HL-60/S4 (cell line): Measurements from ENCODE around the gene CDRT15.
"Not testable (repeated sequence)": the region's sequence is repeated elsewhere in the genome, so short reads cannot be mapped to it uniquely, and the experiment has no call there.

ENCODE experiments used
- in situ Hi-C: fragments of 300-500 bp; cut with MboI; formaldehyde crosslinking; loops from 2 replicates; pipeline ENCODE4 v1.14.3; 2022; ENCODE audit warnings: low sequenced_read_pairs

The CDRT15 gene

DNA sequence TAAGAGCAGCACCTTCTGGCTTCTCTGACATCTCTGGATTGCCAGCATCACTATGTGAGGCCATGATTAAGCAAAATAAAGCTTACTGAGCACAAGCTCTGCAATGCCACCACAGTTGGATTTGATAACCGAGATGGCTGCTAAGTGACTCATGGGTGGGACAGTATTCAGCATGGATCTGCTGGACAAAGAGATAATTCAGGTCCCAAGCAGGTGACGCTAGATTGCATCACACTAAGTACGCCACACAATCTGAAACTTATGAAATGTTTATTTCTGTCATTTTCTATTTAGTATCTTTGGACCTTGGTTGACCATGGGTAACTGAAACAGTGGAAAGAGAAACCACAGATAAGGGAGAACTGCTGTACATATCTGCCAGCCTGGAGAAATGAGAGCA is 27.4 kb downstream of the CDRT15 start:
- in situ Hi-C loops = no loop called here

DNA sequence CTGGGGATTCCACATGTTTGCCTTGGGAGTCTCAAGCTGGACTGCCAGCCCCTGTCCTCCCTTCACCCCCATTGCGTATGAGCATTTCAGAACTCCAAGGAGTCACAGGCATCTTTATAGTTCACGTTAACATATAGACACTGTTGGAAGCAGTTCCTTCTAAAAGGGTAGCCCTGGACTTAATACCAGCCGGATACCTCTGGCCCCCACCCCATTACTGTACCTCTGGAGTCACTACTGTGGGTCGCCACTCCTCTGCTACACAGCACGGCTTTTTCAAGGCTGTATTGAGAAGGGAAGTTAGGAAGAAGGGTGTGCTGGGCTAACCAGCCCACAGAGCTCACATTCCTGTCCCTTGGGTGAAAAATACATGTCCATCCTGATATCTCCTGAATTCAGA is 28.9 kb downstream of the CDRT15 start:
- in situ Hi-C loops = no loop called here

DNA sequence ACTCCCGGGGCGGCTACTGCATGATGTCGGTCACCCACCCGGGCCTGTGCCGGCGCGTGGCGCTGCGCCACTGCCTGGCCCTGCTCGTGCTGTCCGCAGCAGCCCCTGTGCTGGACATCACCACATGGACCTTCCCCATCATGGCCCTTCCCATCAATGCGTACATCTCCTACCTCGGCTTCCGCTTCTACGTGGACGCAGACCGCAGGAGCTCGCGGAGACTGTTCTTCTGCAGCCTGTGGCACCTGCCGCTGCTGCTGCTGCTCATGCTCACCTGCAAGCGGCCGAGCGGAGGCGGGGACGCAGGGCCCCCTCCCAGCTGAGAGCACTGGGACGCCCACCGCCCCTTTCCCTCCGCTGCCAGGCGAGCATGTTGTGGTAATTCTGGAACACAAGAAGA is 29.8 kb downstream of the CDRT15 start:
- in situ Hi-C loops = no loop called here

DNA sequence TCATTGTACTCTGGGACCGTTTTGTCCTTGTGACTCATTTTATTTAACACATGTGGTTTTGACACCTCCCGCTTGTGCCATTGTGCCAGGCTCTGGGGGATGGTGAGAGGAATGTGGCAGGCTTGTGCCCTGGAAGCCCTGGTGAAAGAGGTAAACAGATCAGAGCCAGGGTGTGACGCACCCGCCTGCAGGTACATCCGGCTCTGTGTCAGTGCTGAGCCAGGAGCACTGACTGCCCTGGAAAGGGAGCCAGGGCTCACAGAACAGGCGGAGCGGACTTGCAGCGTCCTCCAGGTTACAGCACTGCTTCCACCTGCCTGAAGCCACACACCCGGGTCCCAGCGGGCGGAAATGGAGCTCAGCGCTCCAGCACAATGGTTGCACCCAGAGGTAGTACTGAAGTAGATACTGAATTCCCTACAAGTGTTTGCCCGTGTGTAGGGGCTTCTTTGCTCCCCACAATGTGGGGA is 30.6 kb downstream of the CDRT15 start:
- in situ Hi-C loops = no loop called here

DNA sequence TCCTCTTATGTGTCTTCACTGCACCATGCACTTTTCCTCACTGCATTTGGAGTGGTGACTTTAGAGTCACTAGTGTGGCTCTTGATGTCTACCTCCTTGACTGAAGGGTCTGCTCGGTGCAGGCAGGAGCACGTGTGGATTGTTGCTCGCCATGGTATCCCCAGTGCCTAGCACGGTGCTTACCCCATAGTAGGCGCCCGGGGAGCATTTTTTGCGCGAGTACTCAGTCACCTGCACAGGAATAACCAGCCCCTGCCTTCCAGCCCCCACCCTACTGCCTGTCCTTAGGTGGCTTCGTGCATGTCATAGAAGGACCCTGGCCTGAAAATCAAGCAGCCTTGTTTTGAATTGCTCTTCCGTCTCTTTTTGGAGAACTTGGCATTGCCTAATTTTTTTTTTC is 31.3 kb downstream of the CDRT15 start:
- in situ Hi-C loops = no loop called here

DNA sequence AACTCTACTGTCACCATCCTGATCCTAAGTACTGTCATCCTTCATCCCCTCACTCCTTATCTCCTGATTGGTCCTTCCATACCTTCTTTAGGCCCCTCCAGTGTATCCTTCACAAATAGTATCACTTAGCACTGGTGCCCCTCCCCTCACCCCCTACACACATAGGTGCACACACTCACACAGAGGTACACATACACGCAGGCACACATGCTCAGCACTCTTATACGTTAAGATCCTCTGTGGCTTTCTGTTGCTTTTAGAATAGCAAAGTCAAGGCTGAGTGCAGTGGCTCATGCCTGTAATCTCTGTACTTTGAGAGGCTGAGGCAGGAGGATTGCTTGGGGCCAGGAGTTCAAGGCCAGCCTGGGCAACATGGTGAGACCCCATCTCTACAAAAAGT is 32.1 kb downstream of the CDRT15 start:
- in situ Hi-C loops = no loop called here

DNA sequence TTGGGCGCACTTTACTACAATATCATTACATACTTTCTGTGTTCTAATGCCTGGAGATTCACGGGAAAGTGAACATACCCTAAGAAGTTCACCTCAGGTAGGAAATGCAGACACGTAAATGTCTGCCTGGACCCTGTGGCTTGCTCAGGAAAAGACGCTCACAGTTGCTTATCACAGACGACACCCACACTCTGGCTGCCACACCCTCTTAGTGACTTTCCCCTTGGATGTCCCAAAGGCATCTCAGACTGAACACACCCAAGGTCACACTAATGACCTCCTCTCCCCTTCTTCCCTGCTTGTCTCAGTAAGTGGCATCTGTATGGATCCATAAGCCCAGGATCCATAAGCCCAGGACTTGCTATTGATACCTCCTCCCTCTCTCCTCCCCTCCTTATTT is 32.6 kb downstream of the CDRT15 start:
- in situ Hi-C loops = no loop called here

DNA sequence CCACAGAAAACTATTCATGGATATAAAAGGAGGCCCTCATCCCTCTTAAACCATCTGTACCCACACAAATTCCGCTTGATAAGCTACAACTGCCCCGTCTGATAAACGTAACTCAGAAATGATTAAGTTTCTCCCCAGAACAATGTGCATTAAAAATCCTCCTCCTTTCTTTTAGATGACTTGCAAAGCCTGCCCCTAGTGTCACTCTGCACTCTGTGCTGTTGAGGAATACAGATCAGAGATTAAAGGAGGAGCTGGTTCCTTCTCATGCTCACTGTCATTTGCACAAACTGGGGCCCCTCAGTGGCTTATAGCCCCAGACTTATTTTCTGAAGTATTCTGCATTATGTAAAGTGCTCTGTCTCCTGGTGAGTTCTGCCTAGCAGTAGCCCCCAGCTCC is 33.3 kb downstream of the CDRT15 start:
- in situ Hi-C loops = no loop called here

DNA sequence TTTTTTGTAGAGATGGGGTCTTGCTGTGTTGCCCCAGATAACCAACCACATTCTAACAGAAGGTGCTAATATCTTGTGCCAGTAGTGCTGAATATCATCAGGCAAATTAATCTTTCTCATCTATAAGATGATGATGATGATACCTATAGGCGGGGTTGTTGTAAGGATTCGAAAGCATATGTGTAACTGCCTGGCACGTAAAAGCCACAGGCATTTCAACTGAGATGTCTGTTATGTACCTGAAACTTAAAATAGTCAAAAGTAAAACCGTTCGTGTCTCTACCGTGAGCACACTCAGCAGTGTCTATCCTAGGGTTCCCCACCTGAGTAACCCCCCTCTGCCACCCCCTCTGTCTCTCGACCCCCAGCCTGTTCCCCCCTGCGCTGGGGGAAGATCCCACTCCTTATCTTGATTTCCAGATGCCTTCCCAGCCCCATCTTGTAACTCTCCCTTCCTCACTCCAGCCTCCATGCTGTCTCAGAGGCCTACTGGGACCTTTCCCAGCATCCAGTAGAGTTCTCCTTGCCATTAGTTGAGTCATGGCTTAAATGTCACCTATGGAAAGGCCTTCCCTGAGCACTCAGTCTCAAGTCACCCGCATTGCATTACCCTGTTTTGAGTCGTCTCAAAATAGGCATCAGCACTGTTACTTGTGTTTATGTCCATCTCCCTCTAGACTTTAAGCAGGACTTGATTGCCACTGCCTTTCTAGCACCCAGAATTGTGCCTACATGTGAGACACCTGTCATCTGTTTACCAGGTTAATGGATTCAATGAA is 34.1 kb downstream of the CDRT15 start:
- in situ Hi-C loops = no loop called here

DNA sequence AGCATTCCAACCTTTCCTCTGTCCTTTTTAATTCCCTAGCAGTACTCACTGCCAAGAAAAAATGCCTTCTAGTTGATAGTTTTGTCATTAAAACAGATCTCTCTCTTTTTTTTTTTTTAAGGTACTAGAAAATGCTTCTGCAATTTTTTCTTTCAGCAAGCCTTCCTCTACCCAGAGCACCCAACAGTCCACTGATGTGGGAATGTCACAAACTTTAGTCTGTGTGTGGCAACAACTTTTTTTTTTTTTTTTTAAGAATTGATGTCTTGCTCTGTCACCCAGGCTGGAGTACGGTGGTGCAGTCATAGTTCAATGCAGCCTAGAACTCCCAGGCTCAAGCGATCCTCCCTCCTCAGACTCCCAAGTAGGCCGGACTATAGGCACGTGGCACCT is 34.7 kb downstream of the CDRT15 start:
- in situ Hi-C loops = no loop called here

DNA sequence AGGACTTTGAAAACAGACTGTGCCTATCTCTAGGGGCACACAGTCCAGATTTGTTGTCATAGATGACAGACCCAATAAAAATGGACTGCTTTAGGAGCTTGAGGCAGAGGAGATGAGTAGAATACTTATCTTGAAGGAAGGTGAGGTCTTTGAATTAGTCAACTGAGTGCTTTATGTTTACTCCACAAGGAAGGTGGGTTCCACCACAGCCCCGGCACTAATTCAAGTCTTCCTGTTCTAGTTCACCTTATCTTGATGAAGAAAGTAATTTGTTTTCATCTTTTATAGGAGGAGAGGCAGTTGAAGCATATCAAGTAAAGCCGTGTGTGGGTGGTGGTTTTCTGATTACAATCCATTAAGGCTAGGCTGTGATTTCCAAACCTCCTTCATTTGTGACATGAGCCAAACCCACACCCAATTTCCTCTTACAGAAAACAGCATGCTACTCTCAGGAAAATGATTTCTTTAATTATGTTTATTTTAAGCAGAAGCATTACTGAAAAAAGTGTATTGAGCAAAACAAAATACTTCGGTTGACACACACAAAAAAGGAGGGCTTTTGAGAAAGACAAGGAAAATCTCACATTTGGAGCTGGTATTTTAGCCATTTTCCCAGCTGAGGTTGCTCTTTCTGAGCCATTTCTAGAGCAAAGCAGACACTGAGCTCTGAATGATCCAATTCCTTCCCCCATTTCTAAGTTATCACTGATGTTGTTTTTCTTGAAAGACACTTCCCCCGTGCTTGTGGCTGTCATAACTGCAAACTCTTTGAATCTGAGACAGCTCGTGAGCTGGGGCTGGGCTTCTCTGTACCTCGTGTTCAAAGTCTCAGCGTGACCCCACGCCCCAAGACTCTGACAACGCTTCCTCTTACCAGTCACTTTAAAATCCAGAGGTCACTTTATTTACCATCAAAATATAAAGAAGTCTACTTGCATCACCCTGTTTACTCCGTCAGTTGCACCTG is 35.4 kb downstream of the CDRT15 start:
- in situ Hi-C loops = no loop called here

DNA sequence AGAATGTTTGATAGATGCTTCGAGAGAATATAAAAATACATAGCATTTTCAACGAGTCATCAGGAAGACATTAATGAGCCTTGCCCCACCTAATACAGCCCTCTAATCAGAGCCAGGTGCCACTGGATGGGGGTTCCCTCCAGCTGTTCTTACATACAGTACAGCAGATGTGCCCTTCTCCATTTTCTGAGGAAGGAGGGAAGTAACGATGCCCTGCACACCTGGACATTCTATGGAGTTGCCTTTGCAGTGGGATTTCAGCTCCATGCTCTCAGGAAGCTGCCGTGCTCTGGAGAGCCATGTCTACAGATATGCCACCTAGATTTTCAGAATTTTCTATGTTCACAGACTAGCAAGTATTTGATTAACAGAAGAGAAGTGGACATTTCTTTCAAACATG is 36.3 kb downstream of the CDRT15 start:
- in situ Hi-C loops = no loop called here

DNA sequence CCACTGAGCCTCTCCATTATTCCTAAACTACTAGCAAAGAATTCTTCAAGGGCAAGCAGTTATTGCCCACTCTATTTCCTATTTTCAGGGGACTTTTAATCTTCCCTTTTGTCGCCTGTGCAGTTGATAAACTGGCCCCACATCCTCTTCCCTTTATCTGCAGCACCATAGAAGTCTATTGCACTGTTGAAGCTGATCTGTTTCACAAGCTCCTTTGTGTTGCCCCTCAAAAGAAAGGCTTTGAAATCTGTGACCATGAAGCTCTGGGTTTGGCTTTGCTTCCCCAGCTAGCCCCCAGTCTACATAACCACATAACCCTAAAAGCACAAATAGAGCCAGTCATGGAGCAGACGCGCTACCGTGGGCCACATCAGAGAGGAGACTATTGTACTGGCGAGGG is 37.1 kb downstream of the CDRT15 start:
- in situ Hi-C loops = no loop called here

DNA sequence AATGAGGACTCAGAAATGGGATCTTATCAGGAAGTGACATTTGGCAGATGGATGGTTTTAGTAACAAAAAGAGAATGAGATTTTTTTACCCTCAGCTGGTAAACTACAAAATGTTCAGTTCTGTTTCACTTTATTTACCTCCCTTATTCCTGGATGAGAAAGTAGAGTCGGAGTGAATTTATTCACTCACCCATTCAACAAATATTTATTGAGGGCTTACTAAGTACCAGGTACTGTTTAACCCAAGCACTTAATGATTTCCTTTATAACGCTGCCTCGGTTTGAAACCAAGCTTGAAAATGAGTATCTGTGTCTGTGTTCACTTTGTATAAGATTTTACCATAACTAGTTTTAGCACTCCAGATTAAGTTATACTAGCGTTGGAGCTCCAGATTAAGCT is 38.1 kb downstream of the CDRT15 start:
- in situ Hi-C loops = no loop called here

DNA sequence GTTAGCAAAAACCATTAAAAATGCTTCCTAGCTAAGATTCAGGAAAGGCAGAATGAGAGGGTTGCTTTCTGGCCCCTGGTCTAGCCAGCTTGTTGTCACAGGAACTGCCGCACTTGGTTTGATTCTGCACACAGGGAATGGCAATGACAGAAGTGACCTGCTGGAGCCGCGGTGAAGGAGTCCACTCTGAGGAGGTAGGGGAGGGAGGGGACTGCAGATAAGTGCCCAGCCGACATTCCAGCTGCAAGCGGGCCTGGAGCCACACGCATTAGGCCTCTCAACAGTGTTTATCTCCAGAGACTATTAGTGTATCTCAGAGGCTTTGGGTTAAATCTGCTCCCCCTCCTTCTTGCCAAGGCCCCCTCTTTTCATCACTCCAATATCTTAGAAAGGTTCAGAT is 38.6 kb downstream of the CDRT15 start:
- in situ Hi-C loops = no loop called here

DNA sequence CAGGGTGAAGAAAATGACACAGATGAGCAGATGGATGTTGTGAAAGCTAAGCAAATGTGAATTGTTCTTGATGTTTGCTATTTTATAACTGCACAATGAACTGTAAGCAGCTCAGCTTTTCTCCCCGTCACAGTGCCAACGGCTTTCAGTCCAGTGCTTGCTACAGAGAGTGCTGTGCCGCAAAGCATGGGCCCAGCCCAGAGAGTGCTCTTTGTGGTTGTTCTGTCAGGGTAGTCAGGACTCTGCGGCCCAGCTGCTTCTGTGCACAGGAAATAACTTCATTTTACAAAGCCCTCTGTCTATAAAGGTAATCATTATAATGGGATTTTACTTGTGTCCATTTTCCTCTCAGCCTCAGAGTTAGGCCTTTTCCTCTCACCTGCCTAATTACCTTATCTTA is 39.1 kb downstream of the CDRT15 start:
- in situ Hi-C loops = no loop called here

DNA sequence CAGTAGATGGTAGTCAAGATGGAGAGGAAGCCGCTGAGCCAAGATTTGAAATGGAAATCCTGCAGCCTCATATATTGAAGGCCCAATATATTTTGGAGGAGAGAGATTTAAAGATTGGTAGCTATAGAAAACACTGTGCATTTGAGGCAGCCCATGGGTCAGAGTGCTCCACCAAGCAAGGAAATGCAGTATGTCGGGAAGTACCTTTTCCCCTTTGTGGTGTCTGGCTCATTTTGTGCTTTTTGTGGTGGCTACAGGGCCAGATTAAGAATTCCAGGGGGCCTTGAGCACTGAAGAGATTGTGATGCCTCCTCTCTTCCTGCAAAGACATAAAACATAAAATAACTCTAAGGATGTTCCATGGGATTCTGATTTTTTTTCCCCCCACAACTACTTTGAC is 39.6 kb downstream of the CDRT15 start:
- in situ Hi-C loops = no loop called here

DNA sequence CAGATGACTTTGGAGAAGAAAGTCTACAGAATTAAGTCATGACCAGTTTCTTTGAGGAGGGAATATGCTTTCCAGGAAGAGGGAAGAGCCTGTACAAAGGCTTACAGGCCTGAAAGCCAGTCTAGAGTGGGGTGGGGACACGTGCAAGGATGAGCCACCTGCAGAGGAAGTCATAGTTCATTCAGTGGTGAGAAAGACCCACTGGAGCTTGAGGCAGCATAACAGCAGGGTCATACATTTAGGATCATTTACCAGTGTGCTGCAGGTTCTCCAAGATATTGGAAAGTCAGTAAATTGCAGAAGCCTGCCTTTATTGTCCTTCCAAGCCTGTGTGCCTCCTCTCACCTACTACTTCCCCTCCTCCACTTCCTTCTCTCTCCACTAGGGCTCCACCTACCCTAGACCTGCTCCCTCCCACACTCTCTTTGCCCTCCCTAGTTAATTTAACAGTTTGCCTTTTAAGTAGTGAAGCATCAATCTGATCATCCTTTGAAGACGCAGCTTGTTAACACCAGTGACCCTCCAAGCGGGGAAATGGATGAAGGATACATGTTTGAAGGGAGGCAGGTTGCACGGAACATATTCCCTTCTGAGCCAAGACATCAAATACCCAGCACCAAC is 40.2 kb downstream of the CDRT15 start:
- in situ Hi-C loops = no loop called here

DNA sequence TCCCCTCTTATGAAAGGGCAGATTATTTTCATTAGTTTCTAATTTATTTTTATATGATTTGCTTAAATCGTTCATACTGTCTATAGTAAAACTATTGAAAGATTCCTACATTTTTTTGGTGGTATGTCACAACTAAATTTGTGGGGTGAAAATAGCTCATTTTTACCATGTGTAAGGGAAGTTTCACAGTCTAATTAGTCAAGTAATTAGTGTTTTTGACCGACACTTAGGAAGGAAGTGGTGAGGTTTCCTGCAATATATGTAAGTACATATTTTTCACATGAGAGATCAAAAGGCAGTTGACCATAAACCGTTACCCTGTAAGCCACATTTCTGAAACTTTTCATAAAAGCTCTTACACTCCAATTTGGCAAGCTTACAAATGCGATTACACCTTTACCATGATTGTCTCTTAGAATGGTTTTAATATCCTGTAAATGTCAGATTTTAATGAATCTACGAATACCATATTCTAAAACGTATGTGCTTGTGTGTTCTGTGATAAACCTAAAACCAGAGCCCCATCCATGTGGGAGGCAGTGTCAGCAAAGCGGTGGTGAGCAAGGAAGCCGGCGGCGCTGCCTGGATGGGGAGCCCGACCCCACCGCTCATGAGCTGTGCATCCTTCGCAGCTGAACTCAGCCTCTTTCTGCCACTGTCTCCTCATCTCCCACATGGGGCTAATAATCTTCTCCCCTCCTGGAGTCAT is 43.9 kb downstream of the CDRT15 start:
- in situ Hi-C loops = not testable (repeated sequence)

DNA sequence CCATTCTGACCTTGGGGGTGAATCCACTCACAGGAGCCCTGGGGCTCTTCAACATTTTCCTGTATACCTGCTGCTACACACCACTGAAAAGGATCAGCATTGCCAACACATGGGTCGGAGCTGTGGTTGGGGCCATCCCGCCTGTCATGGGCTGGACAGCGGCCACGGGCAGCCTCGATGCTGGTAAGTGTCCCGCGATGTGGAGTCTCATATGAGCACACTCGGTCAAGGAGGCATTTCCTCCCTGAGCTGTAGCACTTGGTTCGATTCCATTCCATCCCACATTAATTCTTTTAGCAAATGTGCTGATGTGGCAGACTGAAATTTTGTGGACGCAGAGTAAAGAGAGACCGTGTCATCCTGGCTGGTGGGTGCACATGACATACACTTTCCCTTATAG is 44.6 kb downstream of the CDRT15 start:
- in situ Hi-C loops = not testable (repeated sequence)

DNA sequence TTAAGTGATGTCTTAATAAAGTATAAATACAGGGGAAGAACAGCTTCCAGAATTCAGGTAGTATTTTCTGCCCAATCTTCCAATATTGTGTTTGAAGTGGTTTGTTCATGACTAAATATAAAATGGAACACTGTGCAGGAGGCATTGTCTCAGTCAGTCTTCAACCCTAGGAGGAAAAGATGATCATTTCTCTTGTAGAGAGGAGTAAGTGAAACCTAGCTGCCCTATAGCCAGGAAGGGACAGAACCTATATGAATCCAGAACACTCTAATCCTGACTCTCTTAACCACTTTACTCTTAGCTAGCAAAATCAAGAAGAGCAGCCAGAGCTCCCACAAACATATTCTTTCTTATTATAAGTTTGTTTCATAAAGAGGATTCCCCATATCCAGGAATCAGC is 45.2 kb downstream of the CDRT15 start:
- in situ Hi-C loops = not testable (repeated sequence)
